Measurements from ENCODE around the gene TIAM2.

Gene TIAM2

DNA sequence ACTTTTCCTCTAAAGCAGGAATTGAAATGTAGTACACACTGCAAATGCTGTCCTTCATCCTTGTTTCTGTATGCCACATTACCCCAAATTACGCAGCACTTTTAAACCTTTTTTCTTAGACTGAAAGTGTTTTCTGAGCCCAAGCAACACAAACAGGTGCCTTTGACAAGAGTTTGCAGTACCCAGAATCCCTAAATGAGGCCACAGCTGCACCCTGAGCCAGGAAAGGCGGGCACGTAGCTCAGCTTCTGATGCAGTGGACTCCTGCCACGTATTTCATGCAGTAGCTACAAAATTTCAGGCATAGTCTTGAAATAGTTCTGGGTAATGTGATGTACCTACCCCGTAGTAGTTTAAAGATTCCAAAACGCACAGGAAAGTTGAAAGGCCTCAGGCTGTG, 237.7 kb downstream of the TIAM2 start:
- TF ChIP-seq, protein P1, sequence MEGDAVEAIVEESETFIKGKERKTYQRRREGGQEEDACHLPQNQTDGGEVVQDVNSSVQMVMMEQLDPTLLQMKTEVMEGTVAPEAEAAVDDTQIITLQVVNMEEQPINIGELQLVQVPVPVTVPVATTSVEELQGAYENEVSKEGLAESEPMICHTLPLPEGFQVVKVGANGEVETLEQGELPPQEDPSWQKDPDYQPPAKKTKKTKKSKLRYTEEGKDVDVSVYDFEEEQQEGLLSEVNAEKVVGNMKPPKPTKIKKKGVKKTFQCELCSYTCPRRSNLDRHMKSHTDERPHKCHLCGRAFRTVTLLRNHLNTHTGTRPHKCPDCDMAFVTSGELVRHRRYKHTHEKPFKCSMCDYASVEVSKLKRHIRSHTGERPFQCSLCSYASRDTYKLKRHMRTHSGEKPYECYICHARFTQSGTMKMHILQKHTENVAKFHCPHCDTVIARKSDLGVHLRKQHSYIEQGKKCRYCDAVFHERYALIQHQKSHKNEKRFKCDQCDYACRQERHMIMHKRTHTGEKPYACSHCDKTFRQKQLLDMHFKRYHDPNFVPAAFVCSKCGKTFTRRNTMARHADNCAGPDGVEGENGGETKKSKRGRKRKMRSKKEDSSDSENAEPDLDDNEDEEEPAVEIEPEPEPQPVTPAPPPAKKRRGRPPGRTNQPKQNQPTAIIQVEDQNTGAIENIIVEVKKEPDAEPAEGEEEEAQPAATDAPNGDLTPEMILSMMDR (IDR thresholded peaks at IDR 0.05; ENCODE audit: low read depth, low read length, missing control alignments), result no peak
- no peak overlapping the region for H3K4me3 ChIP-seq (replicated peaks; ENCODE audit: low read depth, low read length)
- no peak for DNase-seq (ENCODE audit: extremely low read depth, low read depth)

GRCh38 chr6:155234167-155234566, 239.1 kb downstream of the TIAM2 start:
- TF ChIP-seq, protein P1 (IDR thresholded peaks at IDR 0.05; ENCODE audit: low read depth, low read length, missing control alignments), result no peak

GRCh38 chr6:155234687-155235086, 239.6 kb downstream of the TIAM2 start:
- DNase-seq (ENCODE audit: extremely low read depth, low read depth), result no peak
- TF ChIP-seq, protein P1 (IDR thresholded peaks at IDR 0.05; ENCODE audit: low read depth, low read length, missing control alignments), result no peak

More at GRCh38 chr6:155234167-155234566, 239.1 kb downstream of the TIAM2 start:
- no peak for DNase-seq (ENCODE audit: extremely low read depth, low read depth)
- H3K4me3 ChIP-seq (replicated peaks; ENCODE audit: low read depth, low read length), result no peak overlapping the region

DNA sequence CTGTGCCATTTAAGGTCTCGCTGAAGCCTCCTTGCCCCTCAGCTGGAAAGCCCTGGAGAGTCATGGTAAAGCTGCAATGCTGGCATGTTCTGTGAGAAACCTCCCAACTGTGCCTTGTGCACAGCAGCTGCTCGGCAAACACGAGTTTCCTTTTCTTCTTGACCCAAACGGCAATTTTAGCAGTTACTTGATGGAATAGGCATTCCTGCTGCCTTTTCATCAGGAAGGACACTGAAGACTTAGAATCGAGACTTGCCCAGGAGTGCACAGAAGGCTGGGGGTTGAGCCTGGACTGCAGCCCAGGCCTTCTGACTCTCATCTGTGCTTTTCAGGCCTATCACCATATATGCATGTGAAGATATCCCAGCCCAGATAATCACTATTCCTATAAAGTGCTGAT, 240.0 kb downstream of the TIAM2 start:
- DNase-seq (ENCODE audit: extremely low read depth, low read depth), result no peak
- TF ChIP-seq, protein P1 (IDR thresholded peaks at IDR 0.05; ENCODE audit: low read depth, low read length, missing control alignments), result no peak
- no peak overlapping the region for H3K4me3 ChIP-seq (replicated peaks; ENCODE audit: low read depth, low read length)

More at GRCh38 chr6:155234687-155235086, 239.6 kb downstream of the TIAM2 start:
- no peak overlapping the region for H3K4me3 ChIP-seq (replicated peaks; ENCODE audit: low read depth, low read length)

DNA sequence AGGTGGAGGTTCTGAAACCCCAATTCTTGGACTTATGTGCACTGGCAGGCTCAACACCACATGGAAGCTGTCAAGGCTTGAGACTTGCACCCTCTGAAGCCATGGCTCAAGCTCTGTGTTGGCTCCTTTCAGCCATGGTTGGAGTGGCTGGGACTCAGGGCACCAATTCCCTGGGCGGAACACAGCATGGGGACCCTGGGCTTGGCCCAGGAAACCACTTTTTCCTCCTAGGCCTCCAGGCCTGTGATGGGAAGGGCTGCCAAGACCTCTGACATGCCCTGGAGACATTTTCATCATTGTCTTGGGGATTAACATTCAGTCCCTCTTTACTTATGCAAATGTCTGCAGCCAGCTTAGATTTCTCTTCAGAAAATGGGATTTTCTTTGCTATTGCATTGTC, 242.5 kb downstream of the TIAM2 start:
- DNase-seq (ENCODE audit: extremely low read depth, low read depth), result no peak
- TF ChIP-seq, protein P1 (IDR thresholded peaks at IDR 0.05; ENCODE audit: low read depth, low read length, missing control alignments), result no peak
- H3K4me3 ChIP-seq (replicated peaks; ENCODE audit: low read depth, low read length), result no peak overlapping the region

- H3K4me3 ChIP-seq (replicated peaks; ENCODE audit: low read depth, low read length), result no peak overlapping the region
- no peak for DNase-seq (ENCODE audit: extremely low read depth, low read depth)
- TF ChIP-seq, protein P1 (IDR thresholded peaks at IDR 0.05; ENCODE audit: low read depth, low read length, missing control alignments), result no peak
Observed at GRCh38 chr6:155240905-155241600, 245.9 kb downstream of the TIAM2 start.

- no peak overlapping the region for H3K4me3 ChIP-seq (replicated peaks; ENCODE audit: low read depth, low read length)
- no peak for DNase-seq (ENCODE audit: extremely low read depth, low read depth)
- TF ChIP-seq, protein P1 (IDR thresholded peaks at IDR 0.05; ENCODE audit: low read depth, low read length, missing control alignments), result no peak
Observed at GRCh38 chr6:155241966-155242365, 246.9 kb downstream of the TIAM2 start.

All from HFF-Myc (cell line).